A549 (cell line): Measurements from ENCODE around the gene PTPN22. TPM values are rescaled to one million over a fixed set of nuclear protein-coding genes. Genes with fewer than 3 reads are reported as not detected.

Experiments used
- ATAC-seq, 2 experiments: fragments of 200-7000 bp in 1 of 2; fragments of >200 bp in 1 of 2; cut with Nextera tagmentation in 1 of 2; cut with Tn5 transposase in 1 of 2; 3 replicates each; pipeline versions ENCODE4 v1.8.0 to v1.9.1; 2018 to 2020; ENCODE audit warnings: mild to moderate bottlenecking in 1 of 2, moderate library complexity in 1 of 2
- CTCF ChIA-PET: fragments of 300-600 bp; sonication (Branson Sonifier 250); formaldehyde crosslinking; extraction: SDS; loops from one replicate; lab custom pipeline; 2021; ENCODE audit warnings: antibody characterized with exemption, inconsistent platforms; lab: Yijun Ruan, JAX
- POLR2A ChIA-PET: fragments of 350-600 bp; formaldehyde crosslinking; extraction: SDS; loops from one replicate; lab custom pipeline; 2021; ENCODE audit warnings: antibody characterized with exemption, inconsistent platforms; lab: Yijun Ruan, JAX
- DNase-seq, 2 experiments: peaks; one replicate each; pipeline versions ENCODE4 v3.0.0 to v3.0.0-alpha.2; 2011 to 2016; ENCODE audit warnings: low read depth in 1 of 2, low spot score in 1 of 2
- FAIRE-seq: peaks from 2 replicates; lab custom pipeline; 2011; peaks lifted over from hg19 to GRCh38; lab: Jason Lieb, UNC
- H3K27ac ChIP-seq, 2 experiments: fragments of >200 bp; sonication (Bioruptor Twin); formaldehyde crosslinking; 3 replicates each; pipeline ENCODE4 v1.5.1; 2016 to 2017
- H3K4me1 ChIP-seq: fragments of >200 bp; sonication (Bioruptor Twin); formaldehyde crosslinking; 3 replicates; pipeline ENCODE4 v1.6.1; 2016
- H3K4me2 ChIP-seq: fragments of >200 bp; sonication (Bioruptor Twin); formaldehyde crosslinking; 3 replicates; pipeline ENCODE4 v1.6.1; 2016
- H3K4me3 ChIP-seq: fragments of >200 bp; sonication (Bioruptor Twin); formaldehyde crosslinking; 3 replicates; pipeline ENCODE4 v1.5.1; 2016
- H3K9me3 ChIP-seq: fragments of >200 bp; sonication (Bioruptor Twin); formaldehyde crosslinking; 3 replicates; pipeline ENCODE4 v1.6.1; 2016
- CTCF ChIP-seq: fragments of >200 bp; sonication (Bioruptor Twin); formaldehyde crosslinking; IDR thresholded peaks from 3 replicates; pipeline ENCODE4 v1.5.1; 2016
- E2F6 ChIP-seq: IDR thresholded peaks from 2 replicates; pipeline ENCODE4 v1.6.1; 2012; ENCODE audit warnings: low read depth, borderline replicate concordance
- EHF ChIP-seq: fragments of 250-450 bp; sonication (Bioruptor Pico); IDR thresholded peaks from 2 replicates; pipeline ENCODE4 v1.5.0; 2020; ENCODE audit warnings: mild to moderate bottlenecking
- EP300 ChIP-seq, 2 experiments: fragments of >200 bp; sonication (Bioruptor Twin); formaldehyde crosslinking; IDR thresholded peaks; 2 replicates in 1 of 2; 3 replicates in 1 of 2; pipeline ENCODE4 v1.6.1; 2016 to 2017
- HEYL ChIP-seq: fragments of 250-450 bp; sonication (Bioruptor Pico); IDR thresholded peaks from 2 replicates; pipeline ENCODE4 v1.8.0; 2021; ENCODE audit warnings: mild to moderate bottlenecking, moderate library complexity
- HMGXB4 ChIP-seq: fragments of 250-450 bp; sonication (Bioruptor Pico); IDR thresholded peaks from 2 replicates; pipeline ENCODE4 v1.5.0; 2021; ENCODE audit warnings: mild to moderate bottlenecking, moderate library complexity, borderline replicate concordance
- HOXA7 ChIP-seq: fragments of 250-450 bp; sonication (Bioruptor Pico); IDR thresholded peaks from 2 replicates; pipeline ENCODE4 v1.5.0; 2020; ENCODE audit warnings: mild to moderate bottlenecking, moderate library complexity
- HOXB5 ChIP-seq: fragments of 250-450 bp; sonication (Bioruptor Pico); IDR thresholded peaks from 2 replicates; pipeline ENCODE4 v1.5.0; 2020; ENCODE audit warnings: mild to moderate bottlenecking, moderate library complexity
- JUN ChIP-seq, 2 experiments: fragments of >200 bp; sonication (Bioruptor Twin); formaldehyde crosslinking; IDR thresholded peaks; 2 replicates in 1 of 2; 3 replicates in 1 of 2; pipeline ENCODE4 v1.6.1; 2016 to 2017
- KDM1A ChIP-seq: fragments of 200-600 bp; sonication (generic); IDR thresholded peaks from 2 replicates; pipeline ENCODE4 v1.6.1; 2016; ENCODE audit warnings: low read depth, mild to moderate bottlenecking
- MAFK ChIP-seq: fragments of 450-650 bp; IDR thresholded peaks from 2 replicates; pipeline ENCODE4 v1.6.1; 2014; ENCODE audit not compliant: partially characterized antibody
- MAX ChIP-seq: IDR thresholded peaks from 2 replicates; pipeline ENCODE4 v1.6.1; 2012
- NR3C1 ChIP-seq: fragments of >200 bp; sonication (Bioruptor Twin); formaldehyde crosslinking; IDR thresholded peaks from 3 replicates; pipeline ENCODE4 v1.6.1; 2017
- RAD21 ChIP-seq, 2 experiments: fragments of >200 bp in 1 of 2; sonication (Bioruptor Twin) in 1 of 2; formaldehyde crosslinking in 1 of 2; IDR thresholded peaks in 1 of 2; conservative IDR thresholded peaks in 1 of 2; 2 replicates in 1 of 2; 3 replicates in 1 of 2; pipeline ENCODE4 v1.6.1; 2012 to 2018; ENCODE audit warnings: inconsistent platforms in 1 of 2
- RFX5 ChIP-seq: fragments of 450-650 bp; IDR thresholded peaks from 2 replicates; pipeline ENCODE4 v1.7.1; 2014; ENCODE audit warnings: antibody characterized with exemption, mild to moderate bottlenecking, moderate library complexity
- SREBF2 ChIP-seq: fragments of 450-650 bp; IDR thresholded peaks from 2 replicates; pipeline ENCODE4 v1.6.1; 2014; ENCODE audit warnings: mild to moderate bottlenecking, moderate library complexity
- TFCP2L1 ChIP-seq: fragments of 250-450 bp; sonication (Bioruptor Pico); IDR thresholded peaks from 2 replicates; pipeline ENCODE4 v1.5.0; 2021; ENCODE audit warnings: mild to moderate bottlenecking
- USF2 ChIP-seq: fragments of 450-650 bp; IDR thresholded peaks from 2 replicates; pipeline ENCODE4 v1.6.1; 2014; ENCODE audit warnings: antibody characterized with exemption
- ZC3H11A ChIP-seq: fragments of 450-650 bp; IDR thresholded peaks from 2 replicates; pipeline ENCODE4 v1.6.1; 2014; ENCODE audit warnings: antibody characterized with exemption, mild to moderate bottlenecking
- ZNF302 ChIP-seq: fragments of 250-450 bp; sonication (Bioruptor Pico); IDR thresholded peaks from 2 replicates; pipeline ENCODE4 v1.9.0; 2021; ENCODE audit warnings: inconsistent platforms, mild to moderate bottlenecking, moderate library complexity
- ZSCAN20 ChIP-seq: fragments of 250-450 bp; sonication (Bioruptor Pico); IDR thresholded peaks from 2 replicates; pipeline ENCODE4 v1.8.0; 2022; ENCODE audit warnings: mild to moderate bottlenecking, moderate library complexity
- WGBS: methylation state at CpG from one replicate; pipeline ENCODE4 v1.1.6; 2017; ENCODE audit errors: missing lambda C conversion rate; 5-methylcytosine and 5-hydroxymethylcytosine counted together
- polyA plus RNA-seq, 4 experiments: library from polyadenylated mRNA; depleted of rRNA in 3 of 4; stranded (reverse); fragments of >200 nt; fragmentation: RNase III in 1 of 4; extraction: RNeasy Plus Mini Kit Qiagen cat#74134 plus additional on column Dnase treatment in 1 of 4; gene quantifications; 2 replicates in 3 of 4; 3 replicates in 1 of 4; pipeline ENCODE4 v1.2.3, GENCODE V29; 2011 to 2017
- TF ChIP-seq, protein P1 (sequence below): fragments of >200 bp; sonication (Bioruptor Twin); formaldehyde crosslinking; IDR thresholded peaks from 2 replicates; pipeline ENCODE4 v1.6.1; 2016
- TF ChIP-seq, protein P2 (sequence below): IDR thresholded peaks from 2 replicates; pipeline ENCODE4 v1.6.1; 2012
- TF ChIP-seq, protein P3 (sequence below): fragments of >200 bp; sonication (Bioruptor Twin); formaldehyde crosslinking; IDR thresholded peaks from 3 replicates; pipeline ENCODE4 v1.6.1; 2016

Gene PTPN22
- polyA plus RNA-seq, 2 of the 4 experiments (the other 2 are of a cell fraction): not detected

DNA sequence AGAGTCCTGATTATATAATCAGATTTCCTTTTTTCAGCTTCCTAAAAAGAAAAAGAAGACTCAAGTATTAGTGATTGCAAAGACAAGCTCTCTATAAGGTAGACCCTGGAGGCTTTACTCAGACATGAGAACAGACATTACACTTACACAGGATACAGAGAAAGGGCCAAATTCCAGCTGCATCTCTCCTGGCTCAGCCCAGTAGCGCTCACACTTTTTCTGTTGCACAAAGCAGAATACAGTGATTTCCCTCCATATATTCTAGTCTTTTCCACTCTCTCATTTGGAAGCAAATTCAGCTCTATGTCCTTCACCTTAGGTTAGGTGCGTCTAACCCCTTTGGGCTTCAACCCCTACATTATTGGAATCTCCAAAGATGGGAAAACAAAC lies 15.1 kb downstream of the PTPN22 start (continued):
- TF ChIP-seq CTCF: no peak
- TF ChIP-seq, protein P1, sequence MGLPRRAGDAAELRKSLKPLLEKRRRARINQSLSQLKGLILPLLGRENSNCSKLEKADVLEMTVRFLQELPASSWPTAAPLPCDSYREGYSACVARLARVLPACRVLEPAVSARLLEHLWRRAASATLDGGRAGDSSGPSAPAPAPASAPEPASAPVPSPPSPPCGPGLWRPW: no peak
- TF ChIP-seq, protein P2, sequence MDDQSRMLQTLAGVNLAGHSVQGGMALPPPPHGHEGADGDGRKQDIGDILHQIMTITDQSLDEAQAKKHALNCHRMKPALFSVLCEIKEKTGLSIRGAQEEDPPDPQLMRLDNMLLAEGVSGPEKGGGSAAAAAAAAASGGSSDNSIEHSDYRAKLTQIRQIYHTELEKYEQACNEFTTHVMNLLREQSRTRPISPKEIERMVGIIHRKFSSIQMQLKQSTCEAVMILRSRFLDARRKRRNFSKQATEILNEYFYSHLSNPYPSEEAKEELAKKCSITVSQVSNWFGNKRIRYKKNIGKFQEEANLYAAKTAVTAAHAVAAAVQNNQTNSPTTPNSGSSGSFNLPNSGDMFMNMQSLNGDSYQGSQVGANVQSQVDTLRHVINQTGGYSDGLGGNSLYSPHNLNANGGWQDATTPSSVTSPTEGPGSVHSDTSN: no peak
- TF ChIP-seq TFCP2L1 (CRISPR knock-in tag): no peak
- no peak for TF ChIP-seq HEYL
- TF ChIP-seq RAD21 (conservative IDR thresholded peaks at IDR 0.05 in 1 of 2, IDR thresholded peaks at IDR 0.05 in 1 of 2): no peak
- TF ChIP-seq ZC3H11A: no peak
- no peak for TF ChIP-seq RFX5
- TF ChIP-seq, all 56 proteins: peak for 0

DNA sequence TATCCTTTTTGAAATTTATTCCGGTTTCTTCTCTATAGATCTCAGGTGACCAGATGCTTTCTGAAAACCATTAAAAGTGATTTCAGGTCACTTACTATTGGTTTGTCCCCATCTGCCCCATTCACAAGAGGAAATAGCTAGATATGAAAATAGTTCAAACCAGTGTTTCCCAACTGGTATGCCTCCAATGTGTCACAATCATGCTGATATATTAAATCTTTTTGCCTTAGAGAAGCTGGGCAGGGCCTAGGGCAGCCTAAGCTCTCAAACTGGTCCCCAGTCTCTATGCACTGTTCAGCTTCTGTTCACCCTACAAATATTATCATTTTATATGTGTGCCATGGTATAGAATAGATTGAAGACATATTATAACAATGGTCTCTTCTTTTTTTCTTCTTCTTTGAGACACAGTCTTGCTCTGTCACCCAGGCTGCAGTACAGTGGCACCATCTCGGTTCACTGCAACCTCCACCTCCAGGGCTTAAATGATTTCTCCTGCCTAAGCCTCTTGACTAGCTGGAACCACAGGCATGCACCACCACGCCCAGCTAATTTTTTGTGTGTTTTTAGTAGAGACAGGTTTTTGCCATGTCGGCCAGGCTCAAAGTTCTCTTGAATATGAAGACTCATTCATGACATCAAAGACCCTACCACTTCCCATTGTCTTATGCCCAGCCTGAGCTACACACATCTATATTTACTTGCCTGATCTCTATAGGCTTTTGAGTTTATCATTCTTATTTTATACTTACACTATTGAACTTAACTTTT lies 15.7 kb downstream of the PTPN22 start:
- ATAC-seq (no peak), FAIRE-seq (no peak), DNase-seq (no peak)
- TF ChIP-seq USF2: no peak
- no peak for TF ChIP-seq ZSCAN20
- TF ChIP-seq MAFK: no peak
- no peak for TF ChIP-seq E2F6
- no peak for TF ChIP-seq TFCP2L1 (CRISPR knock-in tag)
- TF ChIP-seq, protein P3, sequence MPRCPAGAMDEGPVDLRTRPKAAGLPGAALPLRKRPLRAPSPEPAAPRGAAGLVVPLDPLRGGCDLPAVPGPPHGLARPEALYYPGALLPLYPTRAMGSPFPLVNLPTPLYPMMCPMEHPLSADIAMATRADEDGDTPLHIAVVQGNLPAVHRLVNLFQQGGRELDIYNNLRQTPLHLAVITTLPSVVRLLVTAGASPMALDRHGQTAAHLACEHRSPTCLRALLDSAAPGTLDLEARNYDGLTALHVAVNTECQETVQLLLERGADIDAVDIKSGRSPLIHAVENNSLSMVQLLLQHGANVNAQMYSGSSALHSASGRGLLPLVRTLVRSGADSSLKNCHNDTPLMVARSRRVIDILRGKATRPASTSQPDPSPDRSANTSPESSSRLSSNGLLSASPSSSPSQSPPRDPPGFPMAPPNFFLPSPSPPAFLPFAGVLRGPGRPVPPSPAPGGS: no peak
- no peak for TF ChIP-seq EP300 (IDR thresholded peaks at IDR 0.05)
- TF ChIP-seq SREBF2: no peak
- no peak for TF ChIP-seq NR3C1
- ChIA-PET POLR2A (no interaction called here), CTCF (interaction anchor here (1.5 kb wide), 1 partner anchor 48 kb away, joined by 3 read pairs; the partner anchor contains the start of gene AP4B1)
- Histone ChIP-seq H3K4me3 (no peak overlapping the region), H3K9me3 (no peaks in the 10 kb centered on the region), H3K4me1 (peaks cover 4% of the 10 kb centered on the region; the same call in 1 of the 3 replicates), H3K27ac (no peak overlapping the region), H3K4me2 (no peak overlapping the region)
- WGBS: 78% methylated on average over 4 of the region's 4 CpGs

DNA sequence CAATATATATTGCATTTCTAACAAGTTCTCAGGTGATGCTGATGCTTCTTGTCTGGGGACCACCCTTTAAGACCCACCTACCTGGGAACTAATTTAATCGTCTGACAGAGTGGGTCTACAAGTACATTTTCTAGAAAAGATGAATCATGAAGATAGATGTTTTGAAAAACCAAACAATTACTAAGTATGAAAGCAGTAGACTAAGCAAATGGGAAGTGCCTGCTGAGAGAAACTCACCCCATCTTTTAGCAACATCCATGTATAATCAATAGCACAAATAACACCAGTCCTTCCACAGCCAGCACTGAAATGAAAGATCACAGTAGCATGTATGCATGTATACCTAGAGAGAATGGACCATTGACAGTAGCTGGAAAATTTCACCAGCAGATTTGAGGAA lies 17.3 kb downstream of the PTPN22 start:
- H3K4me1 ChIP-seq: no peaks in the 10 kb centered on the region
- FAIRE-seq (no peak), DNase-seq (no peak), ATAC-seq (no peak)
- POLR2A ChIA-PET: no interaction called here
- WGBS: 5% methylated on average over 1 of the region's 1 CpG
- no peak overlapping the region for H3K27ac ChIP-seq
- CTCF ChIA-PET: interaction anchor here (1.4 kb wide), 1 partner anchor 35 kb away, joined by 3 read pairs; no protein-coding TSS in a partner anchor
- no peaks in the 10 kb centered on the region for H3K9me3 ChIP-seq
- H3K4me3 ChIP-seq: no peak overlapping the region
- H3K4me2 ChIP-seq: no peak overlapping the region
- TF ChIP-seq HOXB5 (CRISPR knock-in tag) (no peak), RFX5 (no peak), MAFK (no peak), HMGXB4 (CRISPR knock-in tag) (no peak), EHF (CRISPR knock-in tag) (no peak), MAX (no peak), KDM1A (no peak), JUN (IDR thresholded peaks at IDR 0.05) (no peak), ZNF302 (CRISPR knock-in tag) (no peak), HOXA7 (no peak)
